Ascending aorta (tissue), 2 donors: ENCODE data around the gene FHOD3. TPM values are rescaled to one million over a fixed set of nuclear protein-coding genes. Genes with fewer than 3 reads are reported as not detected.

Experiments used
- DNase-seq, 2 donors: peaks; one replicate each; pipeline ENCODE4 v3.0.0-alpha.2; 2019; ENCODE audit warnings: low spot score in 2 of 2
- H3K27ac ChIP-seq, 2 donors: fragments of 200-600 bp; sonication (generic); one replicate each; pipeline ENCODE4 v1.5.1; 2016 to 2017; ENCODE audit warnings: mild to moderate bottlenecking in 1 of 2
- H3K27me3 ChIP-seq: fragments of 200-600 bp; sonication (generic); one replicate; pipeline ENCODE4 v1.5.1; 2017
- H3K36me3 ChIP-seq, 2 donors: fragments of 200-600 bp; sonication (generic); one replicate each; pipeline ENCODE4 v1.5.1; 2016
- H3K4me1 ChIP-seq, 2 donors: fragments of 200-600 bp; sonication (generic); one replicate each; pipeline ENCODE4 v1.5.1; 2016 to 2017; ENCODE audit warnings: mild to moderate bottlenecking in 1 of 2
- H3K4me3 ChIP-seq, 2 donors: fragments of 200-600 bp; sonication (generic); one replicate each; pipeline ENCODE4 v1.5.1; 2016 to 2017; ENCODE audit warnings: mild to moderate bottlenecking in 1 of 2
- H3K9me3 ChIP-seq, 2 donors: fragments of 200-600 bp; sonication (generic); one replicate each; pipeline ENCODE4 v1.5.1; 2016
- intact Hi-C: fragments of 100-400 bp; cut with DNase I; formaldehyde crosslinking; loops from one replicate; pipeline ENCODE4 v1.15.1; 2023
- total RNA-seq: library from RNA; depleted of rRNA; stranded (reverse); fragments of >200 nt; gene quantifications from one replicate; pipeline ENCODE4 v1.1.0, GENCODE V29; 2016
- TF ChIP-seq, protein P1 (sequence below), 3 experiments: fragments of 200-600 bp in 2 of 3; fragments of 450-650 bp in 1 of 3; sonication (generic) in 2 of 3; IDR thresholded peaks; one replicate each; pipeline ENCODE4 v1.5.1; 2016 to 2019; ENCODE audit warnings: antibody characterized with exemption in 3 of 3, mild to moderate bottlenecking in 1 of 3, moderate library complexity in 1 of 3

Gene FHOD3
- total RNA-seq, 1 donor from 2014 or later: 12.7 TPM

GRCh38 chr18:36729197-36729596 is 431.7 kb downstream of the FHOD3 start:
- TF ChIP-seq, protein P1, sequence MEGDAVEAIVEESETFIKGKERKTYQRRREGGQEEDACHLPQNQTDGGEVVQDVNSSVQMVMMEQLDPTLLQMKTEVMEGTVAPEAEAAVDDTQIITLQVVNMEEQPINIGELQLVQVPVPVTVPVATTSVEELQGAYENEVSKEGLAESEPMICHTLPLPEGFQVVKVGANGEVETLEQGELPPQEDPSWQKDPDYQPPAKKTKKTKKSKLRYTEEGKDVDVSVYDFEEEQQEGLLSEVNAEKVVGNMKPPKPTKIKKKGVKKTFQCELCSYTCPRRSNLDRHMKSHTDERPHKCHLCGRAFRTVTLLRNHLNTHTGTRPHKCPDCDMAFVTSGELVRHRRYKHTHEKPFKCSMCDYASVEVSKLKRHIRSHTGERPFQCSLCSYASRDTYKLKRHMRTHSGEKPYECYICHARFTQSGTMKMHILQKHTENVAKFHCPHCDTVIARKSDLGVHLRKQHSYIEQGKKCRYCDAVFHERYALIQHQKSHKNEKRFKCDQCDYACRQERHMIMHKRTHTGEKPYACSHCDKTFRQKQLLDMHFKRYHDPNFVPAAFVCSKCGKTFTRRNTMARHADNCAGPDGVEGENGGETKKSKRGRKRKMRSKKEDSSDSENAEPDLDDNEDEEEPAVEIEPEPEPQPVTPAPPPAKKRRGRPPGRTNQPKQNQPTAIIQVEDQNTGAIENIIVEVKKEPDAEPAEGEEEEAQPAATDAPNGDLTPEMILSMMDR (IDR thresholded peaks at IDR 0.05): no peak
- peaks cover 0 to 4% of the 10 kb centered on the region in 2 donors for H3K4me1 ChIP-seq
- H3K36me3 ChIP-seq: peaks cover 0 to 26% of the 10 kb centered on the region in 2 donors
- no peaks in the 10 kb centered on the region for H3K27me3 ChIP-seq
- DNase-seq: no peak
- intact Hi-C loops: no loop called here
- peak overlapping the region; percentile 37 to 41 for H3K27ac ChIP-seq
- H3K9me3 ChIP-seq: no peaks in the 10 kb centered on the region
- H3K4me3 ChIP-seq: no peak overlapping the region

DNA sequence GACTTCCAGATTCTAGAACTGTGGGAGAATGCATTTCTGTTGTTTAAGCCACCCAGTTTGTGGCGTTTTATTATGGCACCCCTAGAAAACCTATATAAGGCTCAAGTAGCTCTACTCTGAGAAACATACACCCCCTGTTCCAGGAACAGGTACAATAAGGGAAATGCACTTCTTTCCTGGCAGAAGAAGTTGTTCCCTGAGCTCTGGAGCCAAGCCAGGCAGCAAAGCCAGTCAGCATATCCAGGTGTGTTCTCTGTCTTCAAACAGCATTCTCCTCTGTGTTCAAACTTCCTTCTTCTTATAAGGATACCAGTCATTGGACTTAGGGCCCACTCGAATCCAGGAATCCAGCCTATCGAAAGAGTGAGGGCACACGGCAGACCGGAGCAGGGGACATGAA is 434.8 kb downstream of the FHOD3 start:
- Histone ChIP-seq H3K4me3 (no peak overlapping the region), H3K27ac (no peak overlapping the region), H3K4me1 (no peaks in the 10 kb centered on the region), H3K36me3 (peaks cover 0 to 33% of the 10 kb centered on the region in 2 donors), H3K9me3 (no peaks in the 10 kb centered on the region), H3K27me3 (no peaks in the 10 kb centered on the region)
- no peak for DNase-seq
- TF ChIP-seq, protein P1 (IDR thresholded peaks at IDR 0.05): no peak
- intact Hi-C loops: no loop called here

- TF ChIP-seq, protein P1 (IDR thresholded peaks at IDR 0.05): no peak
- Histone ChIP-seq H3K4me3 (no peak overlapping the region), H3K27ac (no peak overlapping the region), H3K27me3 (no peaks in the 10 kb centered on the region), H3K4me1 (no peaks in the 10 kb centered on the region), H3K9me3 (no peaks in the 10 kb centered on the region), H3K36me3 (peaks cover 0 to 33% of the 10 kb centered on the region in 2 donors)
- intact Hi-C loops: no loop called here
- DNase-seq: no peak
These were observed 435.6 kb downstream of the FHOD3 start for GRCh38 chr18:36733150-36733549.

- TF ChIP-seq, protein P1 (IDR thresholded peaks at IDR 0.05): no peak
- peaks cover 0 to 33% of the 10 kb centered on the region in 2 donors for H3K36me3 ChIP-seq
- no peaks in the 10 kb centered on the region for H3K27me3 ChIP-seq
- H3K9me3 ChIP-seq: no peaks in the 10 kb centered on the region
- DNase-seq: no peak
- H3K4me3 ChIP-seq: no peak overlapping the region
- H3K4me1 ChIP-seq: no peaks in the 10 kb centered on the region
- H3K27ac ChIP-seq: no peak overlapping the region
- intact Hi-C loops: no loop called here
These were observed 437.1 kb downstream of the FHOD3 start for GRCh38 chr18:36734596-36734995.

GRCh38 chr18:36735130-36735529 is 437.6 kb downstream of the FHOD3 start:
- intact Hi-C loops: no loop called here

More at GRCh38 chr18:36735130-36735529, 437.6 kb downstream of the FHOD3 start:
- TF ChIP-seq, protein P1 (IDR thresholded peaks at IDR 0.05): no peak
- Histone ChIP-seq H3K27me3 (no peaks in the 10 kb centered on the region), H3K4me1 (no peaks in the 10 kb centered on the region), H3K4me3 (no peak overlapping the region), H3K27ac (no peak overlapping the region), H3K36me3 (peaks cover 0 to 33% of the 10 kb centered on the region in 2 donors), H3K9me3 (no peaks in the 10 kb centered on the region)
- no peak for DNase-seq
